IPS DF 6.9 (cell line): ENCODE data around the gene RTP1.

ENCODE experiments used
- DNase-seq: peaks from one replicate; pipeline ENCODE4 v3.0.0-alpha.2; 2013; ENCODE audit warnings: low read depth, low spot score
- H3K27ac ChIP-seq: one replicate; pipeline ENCODE4 v1.5.1; 2013; ENCODE audit warnings: low read length, control low read depth
- H3K27me3 ChIP-seq: 2 replicates; pipeline ENCODE4 v1.6.1; 2013; ENCODE audit warnings: mild to moderate bottlenecking, low read length; ENCODE audit not compliant: control insufficient read depth, insufficient read depth
- H3K36me3 ChIP-seq: 2 replicates; pipeline ENCODE4 v1.6.1; 2013; ENCODE audit warnings: low read length; ENCODE audit not compliant: control insufficient read depth, insufficient read depth
- H3K4me1 ChIP-seq: 2 replicates; pipeline ENCODE4 v1.6.1; 2013; ENCODE audit warnings: low read length; ENCODE audit not compliant: control insufficient read depth, insufficient read depth
- H3K4me3 ChIP-seq: 2 replicates; pipeline ENCODE4 v1.5.1; 2013; ENCODE audit warnings: mild to moderate bottlenecking, low read length
- H3K9me3 ChIP-seq: 2 replicates; pipeline ENCODE4 v1.6.1; 2013; ENCODE audit warnings: low read length, inconsistent platforms; ENCODE audit not compliant: control insufficient read depth, insufficient read depth
- WGBS: extraction: QIAGEN DNeasy Blood & Tissue Kit; methylation state at CpG from one replicate; pipeline ENCODE4 v1.1.7; 2013; ENCODE audit warnings: mixed read lengths, missing lambda C conversion rate; ENCODE audit not compliant: insufficient read length, insufficient coverage; 5-methylcytosine and 5-hydroxymethylcytosine counted together

Gene RTP1

DNA sequence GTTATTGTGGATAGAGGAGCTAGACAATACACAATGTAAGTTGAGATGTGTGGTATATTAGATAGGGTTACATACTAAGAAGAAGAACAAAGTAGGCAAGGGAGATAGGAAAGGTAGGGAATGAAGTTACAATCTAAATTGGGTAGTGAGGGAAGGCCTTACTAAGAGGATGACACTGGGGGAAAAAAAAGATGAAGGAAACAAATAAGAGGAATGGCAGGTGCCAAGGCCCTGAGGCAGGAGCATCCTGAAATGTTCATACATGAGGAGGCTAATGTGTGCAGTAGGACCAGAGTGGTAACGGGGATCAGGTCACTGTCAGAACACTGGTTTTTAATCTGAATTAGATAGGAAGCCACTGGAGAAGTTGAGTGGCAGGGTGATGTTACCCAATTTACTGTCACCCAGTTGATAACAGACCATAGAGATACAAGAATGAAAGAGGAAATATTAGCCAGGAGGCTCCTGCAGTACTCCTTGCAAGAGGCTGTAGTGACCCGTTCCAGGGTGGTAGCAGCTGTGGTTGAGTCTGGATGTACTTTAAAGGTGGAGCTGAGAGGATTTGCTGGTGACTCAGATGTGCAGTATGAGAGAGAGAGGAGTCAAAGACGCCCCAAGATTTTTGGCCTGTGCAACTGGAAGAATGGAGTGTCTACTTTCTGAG lies 14.4 kb downstream of the RTP1 start:
- no CpG with 5 or more reads among the region's 3 CpGs for WGBS
- no peaks in the 10 kb centered on the region; the same call in 1 of the 2 replicates for H3K36me3 ChIP-seq
- no peak for DNase-seq
- H3K9me3 ChIP-seq, result peaks cover 2% of the 10 kb centered on the region
- peaks cover 4% of the 10 kb centered on the region; the same call in 1 of the 2 replicates for H3K4me1 ChIP-seq
- no peak overlapping the region for H3K27ac ChIP-seq
- H3K27me3 ChIP-seq, result no peaks in the 10 kb centered on the region
- no peak overlapping the region for H3K4me3 ChIP-seq

- no peak overlapping the region for H3K27ac ChIP-seq
- no peaks in the 10 kb centered on the region; the same call in 1 of the 2 replicates for H3K36me3 ChIP-seq
- H3K27me3 ChIP-seq, result no peaks in the 10 kb centered on the region
- no CpG with 5 or more reads among the region's 3 CpGs for WGBS
- no peak overlapping the region for H3K4me3 ChIP-seq
- DNase-seq, result no peak
- peaks cover under 1% of the 10 kb centered on the region for H3K9me3 ChIP-seq
- peaks cover 4% of the 10 kb centered on the region; the same call in 1 of the 2 replicates for H3K4me1 ChIP-seq
Observed at GRCh38 chr3:187212196-187212545, 14.9 kb downstream of the RTP1 start.

DNA sequence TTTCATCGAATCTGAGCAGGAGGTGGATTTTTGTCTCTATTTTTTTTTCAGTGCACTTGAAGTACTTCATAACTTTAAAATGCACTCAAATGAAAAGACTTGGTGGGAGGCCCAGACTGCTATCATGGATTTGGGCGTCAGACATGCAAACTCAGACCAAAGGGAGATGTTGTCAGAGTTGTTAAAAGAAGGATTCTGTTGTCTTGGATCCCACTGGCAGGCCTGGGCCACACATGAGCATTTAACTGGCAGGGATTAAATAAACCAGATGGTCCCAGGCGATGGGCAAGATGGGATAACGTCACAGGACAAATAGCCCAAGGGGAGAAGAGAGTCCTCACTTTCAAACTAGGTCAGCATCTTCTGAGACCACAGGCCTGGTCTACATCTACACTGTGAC lies 15.4 kb downstream of the RTP1 start:
- no CpG with 5 or more reads among the region's 4 CpGs for WGBS
- no peaks in the 10 kb centered on the region for H3K27me3 ChIP-seq
- no peak for DNase-seq
- H3K4me1 ChIP-seq, result peaks cover 4% of the 10 kb centered on the region; the same call in 1 of the 2 replicates
- H3K36me3 ChIP-seq, result no peaks in the 10 kb centered on the region
- H3K27ac ChIP-seq, result no peak overlapping the region
- no peaks in the 10 kb centered on the region for H3K9me3 ChIP-seq
- no peak overlapping the region for H3K4me3 ChIP-seq

DNA sequence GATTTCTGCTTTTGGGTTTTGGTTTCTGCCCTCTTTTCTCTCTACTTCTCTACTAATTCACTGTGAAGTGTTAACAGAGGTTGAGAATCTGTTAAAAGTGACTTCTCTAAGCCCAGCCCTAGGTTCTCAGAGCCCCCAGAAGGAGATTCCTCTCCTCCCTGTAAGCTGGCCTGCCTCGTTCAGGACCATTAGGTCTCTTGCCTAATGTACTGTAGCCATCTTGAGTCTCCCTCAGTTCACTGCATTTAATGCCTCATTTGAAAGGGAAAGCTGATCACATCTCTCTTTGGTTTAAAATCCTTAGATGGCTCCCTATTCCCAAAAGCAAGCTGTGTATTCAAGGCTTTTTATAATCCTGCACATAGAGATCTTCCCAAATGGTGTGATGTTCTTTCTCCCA lies 16.3 kb downstream of the RTP1 start:
- Histone ChIP-seq H3K36me3 (no peaks in the 10 kb centered on the region), H3K27me3 (no peaks in the 10 kb centered on the region), H3K27ac (no peak overlapping the region), H3K4me1 (peaks cover 4% of the 10 kb centered on the region; the same call in 1 of the 2 replicates), H3K4me3 (no peak overlapping the region), H3K9me3 (no peaks in the 10 kb centered on the region)
- DNase-seq, result no peak
- no CpG with 5 or more reads among the region's 1 CpG for WGBS

DNA sequence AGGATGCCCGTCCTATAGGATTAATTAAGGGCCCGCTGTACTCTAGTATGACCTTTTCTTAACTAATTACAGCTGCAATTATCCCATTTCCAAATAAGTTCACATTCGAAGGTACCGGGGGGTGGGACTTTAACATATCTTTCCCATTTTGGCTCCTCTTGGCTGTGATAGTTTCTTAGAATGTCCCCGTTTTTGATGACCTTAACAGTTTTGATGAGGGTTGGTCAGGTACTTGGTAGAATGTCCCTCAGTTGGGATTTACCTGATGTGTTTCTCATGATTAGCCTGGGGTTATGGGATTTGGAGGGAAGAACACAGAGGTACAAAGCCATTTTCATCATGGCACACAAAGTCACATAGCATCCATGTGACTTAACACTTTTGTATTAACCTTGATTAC lies 18.2 kb downstream of the RTP1 start:
- no CpG with 5 or more reads among the region's 5 CpGs for WGBS

DNA sequence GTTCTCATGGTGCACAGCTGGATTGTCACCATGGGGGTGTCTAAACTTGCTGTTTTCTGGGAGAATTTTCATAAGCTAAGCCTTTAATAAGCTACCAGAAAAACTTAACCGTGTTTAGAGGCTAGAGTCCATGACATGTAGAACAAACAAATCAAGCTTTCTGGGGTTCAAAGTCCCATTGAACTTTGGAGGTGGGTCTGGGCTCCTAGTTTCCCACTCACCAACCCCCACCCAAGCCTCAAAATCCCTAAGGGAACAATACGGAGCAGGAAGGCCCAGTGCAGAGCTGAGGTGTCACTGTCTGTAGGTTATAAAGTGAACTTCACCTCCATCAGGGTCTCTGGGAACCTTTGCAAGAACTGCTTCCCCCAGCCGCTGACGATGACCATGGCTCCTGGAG lies 25.5 kb downstream of the RTP1 start:
- no peak overlapping the region for H3K27ac ChIP-seq
- H3K4me3 ChIP-seq, result no peak overlapping the region
- no peaks in the 10 kb centered on the region for H3K36me3 ChIP-seq
- peaks cover 4% of the 10 kb centered on the region for H3K4me1 ChIP-seq
- no peaks in the 10 kb centered on the region for H3K9me3 ChIP-seq
- no peaks in the 10 kb centered on the region for H3K27me3 ChIP-seq
- no CpG with 5 or more reads among the region's 4 CpGs for WGBS
- no peak for DNase-seq

More for the DNA sequence above, 18.2 kb downstream of the RTP1 start:
- no peak overlapping the region for H3K27ac ChIP-seq
- peaks cover 7% of the 10 kb centered on the region; the same call in 1 of the 2 replicates for H3K4me1 ChIP-seq
- H3K4me3 ChIP-seq, result no peak overlapping the region
- H3K27me3 ChIP-seq, result no peaks in the 10 kb centered on the region
- H3K36me3 ChIP-seq, result no peaks in the 10 kb centered on the region
- no peaks in the 10 kb centered on the region for H3K9me3 ChIP-seq
- DNase-seq, result no peak

DNA sequence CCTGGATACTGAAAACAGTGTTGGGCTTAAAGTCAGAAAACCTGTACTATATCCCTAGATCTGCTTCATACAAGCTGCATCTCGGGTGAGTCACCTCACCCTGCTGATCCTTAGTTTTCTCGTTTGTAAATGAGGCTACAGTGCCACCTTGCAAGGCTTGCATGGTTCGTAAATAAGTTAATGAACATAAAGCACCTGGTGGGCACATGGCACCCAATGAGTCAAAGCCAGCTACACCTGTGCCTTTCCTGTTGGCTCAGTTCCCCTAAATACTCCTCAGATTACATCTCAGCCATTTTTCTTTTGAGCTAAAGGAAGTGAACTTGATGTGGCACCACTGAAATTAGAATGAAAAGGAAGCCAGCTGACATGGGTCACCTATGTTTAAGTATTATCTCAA lies 26.5 kb downstream of the RTP1 start:
- no peak for DNase-seq
- Histone ChIP-seq H3K9me3 (no peaks in the 10 kb centered on the region), H3K4me1 (peaks cover 4% of the 10 kb centered on the region), H3K36me3 (no peaks in the 10 kb centered on the region), H3K27me3 (no peaks in the 10 kb centered on the region), H3K4me3 (no peak overlapping the region), H3K27ac (no peak overlapping the region)
- no CpG with 5 or more reads among the region's 3 CpGs for WGBS

DNA sequence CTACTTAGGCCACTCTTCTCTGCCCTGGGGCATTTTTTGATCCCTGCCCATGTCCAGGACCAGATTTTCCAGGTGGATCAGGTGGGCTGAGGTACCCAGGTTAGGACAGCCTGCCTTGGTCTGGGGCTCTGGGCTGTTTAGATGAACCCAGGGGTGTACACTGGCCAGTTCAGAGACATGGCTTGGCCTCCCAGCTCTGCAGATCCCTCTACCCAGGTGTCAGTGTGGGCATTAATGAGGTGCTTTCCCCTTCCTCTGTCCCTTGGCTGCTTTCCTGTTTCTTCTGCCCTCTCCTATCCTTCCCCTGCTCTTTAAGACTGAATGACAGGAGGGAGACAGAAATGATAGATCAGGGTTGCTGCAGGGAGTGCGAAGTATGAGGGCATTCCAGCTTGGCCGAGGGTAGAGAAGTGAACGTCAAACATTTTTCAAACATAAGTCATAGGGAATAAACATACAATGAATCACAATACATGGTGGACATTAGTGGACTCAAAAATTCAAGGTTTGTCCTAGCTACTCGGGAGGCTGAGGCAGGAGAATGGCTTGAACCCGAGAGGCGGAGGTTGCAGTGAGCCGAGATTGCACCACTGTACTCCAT lies 30.5 kb downstream of the RTP1 start:
- no CpG with 5 or more reads among the region's 7 CpGs for WGBS
- Histone ChIP-seq H3K27me3 (no peaks in the 10 kb centered on the region), H3K4me3 (no peak overlapping the region), H3K27ac (no peak overlapping the region), H3K9me3 (no peaks in the 10 kb centered on the region), H3K4me1 (no peaks in the 10 kb centered on the region), H3K36me3 (no peaks in the 10 kb centered on the region)
- DNase-seq, result no peak

DNA sequence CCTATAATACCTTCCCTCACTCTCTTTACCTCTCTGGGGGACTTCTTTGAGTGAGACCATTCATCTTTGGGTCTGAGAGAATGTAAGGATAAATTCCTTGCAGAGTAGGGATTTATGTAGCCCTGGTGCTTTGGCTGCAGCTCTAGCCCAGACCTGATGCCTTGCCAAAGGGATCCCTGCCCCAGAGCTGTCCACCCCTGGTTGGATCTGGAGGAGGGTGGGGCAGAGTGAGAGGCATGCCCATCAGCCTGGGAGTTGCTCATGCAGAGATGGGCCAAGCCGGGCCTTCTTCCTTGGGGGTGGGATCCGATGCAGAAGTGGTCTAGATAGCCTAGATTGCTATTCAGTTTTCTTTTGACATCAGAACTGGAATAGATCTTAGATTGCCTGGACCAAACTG lies 31.5 kb downstream of the RTP1 start:
- no CpG with 5 or more reads among the region's 2 CpGs for WGBS

DNA sequence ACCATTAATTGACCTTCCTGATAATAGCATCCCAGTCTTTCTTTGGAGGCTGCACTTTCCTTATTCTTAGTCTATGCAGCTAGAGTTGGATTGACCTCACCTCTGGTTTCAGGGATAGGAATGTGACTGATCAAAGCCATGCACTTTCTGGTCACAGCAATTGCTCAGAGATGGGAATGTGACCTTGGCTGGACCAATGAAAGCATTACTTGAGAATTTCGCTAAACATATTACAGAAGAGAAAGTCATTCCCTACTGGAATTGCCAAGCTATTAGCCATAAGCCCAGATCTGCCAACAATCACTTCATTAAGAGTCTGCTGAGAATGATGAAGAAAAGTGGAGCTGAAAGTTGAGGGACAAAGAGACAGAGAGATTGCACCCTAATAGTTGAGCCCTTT lies 32.7 kb downstream of the RTP1 start:
- H3K27ac ChIP-seq, result no peak overlapping the region
- no peak overlapping the region for H3K4me3 ChIP-seq
- H3K9me3 ChIP-seq, result no peaks in the 10 kb centered on the region
- WGBS, result no CpG with 5 or more reads among the region's 1 CpG
- H3K36me3 ChIP-seq, result no peaks in the 10 kb centered on the region
- no peaks in the 10 kb centered on the region for H3K4me1 ChIP-seq
- H3K27me3 ChIP-seq, result no peaks in the 10 kb centered on the region
- no peak for DNase-seq

More for the DNA sequence above, 31.5 kb downstream of the RTP1 start:
- no peaks in the 10 kb centered on the region for H3K36me3 ChIP-seq
- no peak overlapping the region for H3K4me3 ChIP-seq
- H3K27me3 ChIP-seq, result no peaks in the 10 kb centered on the region
- H3K4me1 ChIP-seq, result no peaks in the 10 kb centered on the region
- H3K9me3 ChIP-seq, result no peaks in the 10 kb centered on the region
- H3K27ac ChIP-seq, result no peak overlapping the region
- no peak for DNase-seq

DNA sequence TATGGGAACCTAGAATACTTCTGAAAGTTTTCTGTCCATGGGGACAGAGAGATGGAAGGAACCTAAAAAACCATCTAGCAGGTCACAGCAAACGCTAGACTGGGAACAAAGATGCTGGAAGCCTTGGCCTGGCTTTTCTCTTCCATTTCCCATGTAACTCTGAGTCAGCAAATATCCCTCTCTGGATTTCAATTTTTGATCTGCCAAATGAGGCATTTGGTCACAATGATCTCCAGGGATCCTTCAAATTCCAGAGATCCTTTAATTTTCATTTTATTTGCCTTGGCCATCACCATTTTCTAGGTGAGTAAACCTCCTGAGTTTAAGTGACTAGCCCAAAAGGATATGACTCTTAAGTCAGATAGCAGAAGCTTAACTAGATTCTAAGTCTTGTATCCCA lies 39.7 kb downstream of the RTP1 start:
- WGBS, result no CpG with 5 or more reads among the region's 1 CpG
- H3K27me3 ChIP-seq, result no peaks in the 10 kb centered on the region
- no peak overlapping the region for H3K27ac ChIP-seq
- H3K4me1 ChIP-seq, result no peaks in the 10 kb centered on the region
- H3K9me3 ChIP-seq, result no peaks in the 10 kb centered on the region
- H3K36me3 ChIP-seq, result no peaks in the 10 kb centered on the region
- no peak overlapping the region for H3K4me3 ChIP-seq
- no peak for DNase-seq
